ENCODE data around the gene DRAP1. TPM values are rescaled to one million over a fixed set of nuclear protein-coding genes. Genes with fewer than 3 reads are reported as not detected.
"Not testable (repeated sequence)": the region's sequence is repeated elsewhere in the genome, so short reads cannot be mapped to it uniquely, and the experiment has no call there.

Gene DRAP1
- total RNA-seq, 1 donor from 2014 or later, result 225 TPM

DNA sequence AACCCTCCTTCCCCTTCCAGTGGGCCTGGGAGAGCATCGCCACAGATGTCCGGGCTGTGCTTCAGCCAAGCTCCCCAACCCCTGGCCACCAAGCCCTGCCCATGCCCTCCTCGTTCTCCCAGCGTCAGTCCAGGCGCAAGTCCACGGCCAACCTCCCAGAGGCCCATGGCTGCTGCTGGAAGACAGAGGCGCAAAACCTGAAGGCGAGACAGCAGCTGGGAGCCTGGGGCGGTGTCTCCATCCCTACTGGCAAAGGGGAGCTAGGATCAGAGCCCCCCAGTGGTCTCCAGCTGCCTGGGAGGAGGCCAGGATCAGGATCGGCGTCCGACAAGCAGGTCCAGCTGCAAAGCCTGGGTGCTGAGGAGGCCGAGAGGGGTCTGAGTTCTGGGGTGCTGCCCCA, 27.9 kb downstream of the DRAP1 start:
- no peak overlapping the region for H3K4me3 ChIP-seq (ENCODE audit: low read depth, low read length)
- TF ChIP-seq, protein P1, sequence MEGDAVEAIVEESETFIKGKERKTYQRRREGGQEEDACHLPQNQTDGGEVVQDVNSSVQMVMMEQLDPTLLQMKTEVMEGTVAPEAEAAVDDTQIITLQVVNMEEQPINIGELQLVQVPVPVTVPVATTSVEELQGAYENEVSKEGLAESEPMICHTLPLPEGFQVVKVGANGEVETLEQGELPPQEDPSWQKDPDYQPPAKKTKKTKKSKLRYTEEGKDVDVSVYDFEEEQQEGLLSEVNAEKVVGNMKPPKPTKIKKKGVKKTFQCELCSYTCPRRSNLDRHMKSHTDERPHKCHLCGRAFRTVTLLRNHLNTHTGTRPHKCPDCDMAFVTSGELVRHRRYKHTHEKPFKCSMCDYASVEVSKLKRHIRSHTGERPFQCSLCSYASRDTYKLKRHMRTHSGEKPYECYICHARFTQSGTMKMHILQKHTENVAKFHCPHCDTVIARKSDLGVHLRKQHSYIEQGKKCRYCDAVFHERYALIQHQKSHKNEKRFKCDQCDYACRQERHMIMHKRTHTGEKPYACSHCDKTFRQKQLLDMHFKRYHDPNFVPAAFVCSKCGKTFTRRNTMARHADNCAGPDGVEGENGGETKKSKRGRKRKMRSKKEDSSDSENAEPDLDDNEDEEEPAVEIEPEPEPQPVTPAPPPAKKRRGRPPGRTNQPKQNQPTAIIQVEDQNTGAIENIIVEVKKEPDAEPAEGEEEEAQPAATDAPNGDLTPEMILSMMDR (conservative IDR thresholded peaks at IDR 0.05; ENCODE audit: low read depth, low read length), result no peak
- DNase-seq (ENCODE audit: low read depth), result no peak

DNA sequence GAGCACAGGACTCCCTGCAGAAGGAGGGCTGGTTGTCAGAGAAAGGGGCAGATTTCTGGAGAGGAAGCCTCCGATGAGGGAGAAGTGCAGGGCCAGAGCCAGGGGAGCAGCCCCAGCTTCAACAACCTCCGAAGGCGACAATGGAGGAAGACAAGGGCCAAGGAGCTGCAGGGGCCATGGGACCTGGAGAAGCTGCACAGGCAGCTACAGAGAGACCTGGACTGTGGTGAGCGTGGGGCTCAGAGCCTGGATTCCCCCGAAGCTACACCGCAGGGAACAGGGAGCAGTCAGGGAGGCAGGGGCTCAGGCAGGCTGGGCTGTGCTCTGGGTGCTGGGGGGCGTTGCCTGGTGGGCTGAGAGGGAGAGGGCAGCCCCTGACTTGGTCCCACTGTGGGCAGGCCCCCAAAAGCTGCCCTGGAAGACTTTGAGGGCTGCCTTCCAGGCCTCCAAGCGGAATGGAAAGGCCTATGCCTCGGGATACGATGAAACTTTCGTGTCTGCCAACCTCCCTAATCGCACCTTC, 28.4 kb downstream of the DRAP1 start:
- no peak for DNase-seq (ENCODE audit: low read depth)
- TF ChIP-seq, protein P1 (conservative IDR thresholded peaks at IDR 0.05; ENCODE audit: low read depth, low read length), result no peak
- no peak overlapping the region for H3K4me3 ChIP-seq (ENCODE audit: low read depth, low read length)

DNA sequence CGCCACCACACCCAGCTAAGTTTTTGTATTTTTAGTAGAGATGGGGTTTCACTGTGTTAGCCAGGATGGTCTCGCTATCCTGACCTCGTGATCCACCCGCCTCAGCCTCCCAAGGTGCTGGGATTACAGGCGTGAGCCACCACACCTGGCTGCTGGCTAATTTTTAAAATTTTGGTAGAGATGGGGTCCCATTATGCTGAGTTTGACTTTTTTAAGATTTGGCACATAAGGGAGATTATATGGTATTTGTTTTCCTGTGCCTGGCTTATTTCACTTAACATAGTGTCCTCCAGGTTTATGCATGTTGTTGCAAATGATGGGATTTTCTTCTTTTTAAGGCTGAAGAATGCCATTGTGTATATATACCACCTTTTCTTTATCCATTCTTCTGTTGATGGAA, 31.5 kb downstream of the DRAP1 start:
- H3K4me3 ChIP-seq (ENCODE audit: low read depth, low read length); DNase-seq (ENCODE audit: low read depth): not testable (repeated sequence)

DNA sequence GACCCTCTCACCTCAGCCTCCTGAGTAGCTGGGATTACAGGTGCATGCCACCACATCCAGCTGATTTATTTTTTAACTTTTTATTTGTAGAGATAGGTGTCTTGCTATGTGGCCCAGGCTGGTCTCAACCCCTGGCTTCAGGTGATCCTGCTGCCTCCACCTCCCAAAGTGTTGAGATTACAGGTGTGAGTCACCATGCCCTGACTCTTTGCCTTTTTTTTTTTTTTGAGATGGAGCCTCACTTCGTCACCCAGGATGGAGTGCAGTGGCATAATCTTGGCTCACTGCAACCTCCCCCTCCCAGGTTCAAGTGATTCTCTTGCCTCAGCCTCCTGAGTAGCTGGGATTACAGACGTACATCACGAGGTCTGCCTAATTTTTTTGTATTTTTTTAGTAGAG, 32.4 kb downstream of the DRAP1 start:
- not testable (repeated sequence) for DNase-seq (ENCODE audit: low read depth); H3K4me3 ChIP-seq (ENCODE audit: low read depth, low read length)

DNA sequence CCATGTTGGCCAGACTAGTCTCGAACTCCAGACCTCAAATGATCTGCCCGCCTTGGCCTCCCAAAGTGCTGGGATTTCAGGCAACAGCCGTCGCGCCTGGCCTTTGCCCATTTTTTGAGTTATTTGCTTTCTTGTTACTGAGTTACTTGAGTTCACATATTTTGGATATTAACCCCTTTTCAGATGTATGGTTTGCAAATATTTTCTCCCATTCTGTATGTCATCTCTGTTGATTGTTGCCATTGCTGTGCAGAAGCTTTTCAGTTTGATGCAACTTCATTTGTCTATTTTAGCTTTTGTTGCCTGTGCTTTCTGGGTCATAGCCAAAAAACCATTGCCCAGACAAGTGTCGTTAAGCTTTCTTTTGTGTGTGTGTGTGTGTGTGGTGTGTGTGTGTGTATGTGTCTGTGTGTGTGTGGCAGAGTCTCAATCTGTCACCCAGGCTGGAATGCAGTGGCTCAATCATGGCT, 32.9 kb downstream of the DRAP1 start:
- H3K4me3 ChIP-seq (ENCODE audit: low read depth, low read length), result no peak overlapping the region
- no peak for DNase-seq (ENCODE audit: low read depth)
- TF ChIP-seq, protein P1 (conservative IDR thresholded peaks at IDR 0.05; ENCODE audit: low read depth, low read length), result no peak

DNA sequence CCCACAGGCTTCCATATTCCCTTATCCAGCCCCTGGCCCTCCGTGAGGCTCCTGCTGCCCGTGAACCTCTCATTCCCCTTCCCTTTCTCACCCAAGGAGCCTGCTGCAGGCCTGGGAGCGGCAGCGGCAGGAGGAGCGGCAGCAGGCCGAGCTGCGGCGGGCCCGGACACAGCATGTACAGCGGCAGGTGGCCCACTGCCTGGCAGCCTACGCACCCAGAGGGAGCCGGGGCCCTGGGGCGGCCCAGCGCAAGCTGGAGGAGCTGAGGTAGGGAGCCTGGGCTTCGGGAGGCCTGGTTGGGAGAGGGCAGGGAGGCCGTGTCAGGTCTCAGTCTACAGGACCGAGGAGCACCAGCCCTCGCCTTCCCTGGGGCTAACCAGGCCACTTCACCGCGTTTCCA, 34.2 kb downstream of the DRAP1 start:
- TF ChIP-seq, protein P1 (conservative IDR thresholded peaks at IDR 0.05; ENCODE audit: low read depth, low read length), result no peak
- no peak overlapping the region for H3K4me3 ChIP-seq (ENCODE audit: low read depth, low read length)
- no peak for DNase-seq (ENCODE audit: low read depth)

DNA sequence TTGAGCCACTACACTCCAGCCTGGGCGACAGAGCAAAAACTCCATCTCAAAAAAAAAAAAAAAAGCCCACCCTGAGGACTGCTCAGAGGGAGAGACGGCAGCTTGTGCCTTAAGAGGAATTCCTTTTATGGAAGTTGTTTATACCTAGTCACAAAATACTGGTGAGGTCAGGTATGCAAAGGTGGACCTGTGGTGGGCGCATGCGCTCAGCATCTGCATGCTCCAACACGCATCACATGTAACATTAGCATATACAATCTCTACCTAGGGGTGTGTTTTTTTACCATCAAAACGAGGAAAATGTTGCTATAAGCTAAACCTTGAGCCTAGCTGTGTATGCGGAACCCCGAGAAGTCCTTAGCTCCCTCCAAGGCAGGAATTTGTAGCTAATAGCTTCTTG, 35.5 kb downstream of the DRAP1 start:
- no peak for DNase-seq (ENCODE audit: low read depth)
- TF ChIP-seq, protein P1 (conservative IDR thresholded peaks at IDR 0.05; ENCODE audit: low read depth, low read length), result no peak
- H3K4me3 ChIP-seq (ENCODE audit: low read depth, low read length), result no peak overlapping the region

DNA sequence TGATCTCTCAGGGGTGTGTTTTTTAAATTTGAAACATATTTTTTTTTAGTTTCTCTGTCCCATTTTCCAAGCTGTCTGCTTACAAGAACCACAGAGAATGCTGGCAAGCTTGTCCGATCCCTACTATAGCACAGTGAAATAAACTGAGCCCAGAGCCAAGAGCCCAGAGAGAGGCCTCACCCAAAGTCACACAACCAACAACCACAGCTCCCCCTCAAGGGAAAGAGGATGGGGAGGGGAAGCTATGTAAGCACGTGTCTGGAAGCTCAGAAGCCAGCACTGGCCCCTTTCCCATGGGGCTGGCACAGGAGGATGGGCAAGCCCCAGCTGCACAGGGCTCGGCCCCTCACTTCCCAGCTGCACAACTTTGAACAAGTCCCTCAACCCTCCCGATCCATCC, 39.1 kb downstream of the DRAP1 start:
- DNase-seq (ENCODE audit: low read depth), result no peak
- TF ChIP-seq, protein P1 (conservative IDR thresholded peaks at IDR 0.05; ENCODE audit: low read depth, low read length), result no peak
- no peak overlapping the region for H3K4me3 ChIP-seq (ENCODE audit: low read depth, low read length)

Data from epithelial cell of proximal tubule (primary cell).